Choroid plexus epithelial cell (primary cell): ENCODE measurements around the gene KRT81.

Experiments used
- DNase-seq: peaks from one replicate; pipeline ENCODE4 v3.0.0-alpha.2; 2010; ENCODE audit warnings: low read depth
- H3K4me3 ChIP-seq: 2 replicates; pipeline ENCODE4 v1.5.1; 2011; ENCODE audit warnings: low read depth, mild to moderate bottlenecking, control low read depth, low read length, moderate library complexity
- TF ChIP-seq, protein P1 (sequence below): conservative IDR thresholded peaks from 2 replicates; pipeline ENCODE4 v1.5.1; 2011; ENCODE audit warnings: low read depth, mild to moderate bottlenecking, control low read depth, inconsistent platforms, low read length, moderate library complexity

KRT81 gene

DNA sequence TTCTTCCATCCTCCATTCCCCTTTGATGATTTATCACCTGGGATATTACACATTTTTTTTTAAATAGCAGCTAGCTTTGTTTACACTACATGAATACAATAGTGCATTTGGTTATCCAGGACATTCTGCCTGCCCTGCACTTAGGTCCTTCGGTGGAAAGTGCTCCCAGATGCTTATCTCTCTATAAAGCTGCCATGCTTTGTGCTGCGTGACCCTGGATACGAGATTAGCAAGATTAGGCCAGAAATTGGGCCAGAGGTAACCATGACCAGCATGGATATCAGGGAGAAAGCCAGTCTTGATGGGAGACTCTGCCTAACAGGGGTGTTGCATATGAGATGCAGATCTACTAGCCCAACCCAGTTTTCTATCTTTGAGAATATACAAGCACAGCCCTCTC lies 42.0 kb upstream of the KRT81 start:
- DNase-seq = no peak
- TF ChIP-seq, protein P1, sequence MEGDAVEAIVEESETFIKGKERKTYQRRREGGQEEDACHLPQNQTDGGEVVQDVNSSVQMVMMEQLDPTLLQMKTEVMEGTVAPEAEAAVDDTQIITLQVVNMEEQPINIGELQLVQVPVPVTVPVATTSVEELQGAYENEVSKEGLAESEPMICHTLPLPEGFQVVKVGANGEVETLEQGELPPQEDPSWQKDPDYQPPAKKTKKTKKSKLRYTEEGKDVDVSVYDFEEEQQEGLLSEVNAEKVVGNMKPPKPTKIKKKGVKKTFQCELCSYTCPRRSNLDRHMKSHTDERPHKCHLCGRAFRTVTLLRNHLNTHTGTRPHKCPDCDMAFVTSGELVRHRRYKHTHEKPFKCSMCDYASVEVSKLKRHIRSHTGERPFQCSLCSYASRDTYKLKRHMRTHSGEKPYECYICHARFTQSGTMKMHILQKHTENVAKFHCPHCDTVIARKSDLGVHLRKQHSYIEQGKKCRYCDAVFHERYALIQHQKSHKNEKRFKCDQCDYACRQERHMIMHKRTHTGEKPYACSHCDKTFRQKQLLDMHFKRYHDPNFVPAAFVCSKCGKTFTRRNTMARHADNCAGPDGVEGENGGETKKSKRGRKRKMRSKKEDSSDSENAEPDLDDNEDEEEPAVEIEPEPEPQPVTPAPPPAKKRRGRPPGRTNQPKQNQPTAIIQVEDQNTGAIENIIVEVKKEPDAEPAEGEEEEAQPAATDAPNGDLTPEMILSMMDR = no peak
- H3K4me3 ChIP-seq = no peak overlapping the region

DNA sequence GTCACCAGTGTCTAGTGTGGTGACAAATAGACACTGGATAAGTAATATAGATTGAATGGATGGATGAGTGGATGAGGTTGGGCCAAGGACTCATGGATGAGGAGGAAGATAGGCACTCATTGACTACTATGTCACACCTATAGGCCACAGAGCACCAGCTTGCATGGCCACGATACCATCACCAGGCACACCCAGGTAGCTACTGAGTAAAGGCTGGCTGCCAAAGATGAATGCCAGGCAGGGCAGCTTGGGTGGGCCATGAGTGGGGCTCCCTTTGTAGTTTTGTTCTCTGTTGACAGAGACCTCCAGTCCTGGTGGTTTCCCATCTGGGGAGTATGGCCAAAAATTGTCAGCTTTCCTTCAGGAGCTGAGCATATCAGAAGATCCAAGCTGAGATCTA lies 41.0 kb upstream of the KRT81 start:
- TF ChIP-seq, protein P1 = no peak
- no peak overlapping the region for H3K4me3 ChIP-seq
- DNase-seq = no peak

DNA sequence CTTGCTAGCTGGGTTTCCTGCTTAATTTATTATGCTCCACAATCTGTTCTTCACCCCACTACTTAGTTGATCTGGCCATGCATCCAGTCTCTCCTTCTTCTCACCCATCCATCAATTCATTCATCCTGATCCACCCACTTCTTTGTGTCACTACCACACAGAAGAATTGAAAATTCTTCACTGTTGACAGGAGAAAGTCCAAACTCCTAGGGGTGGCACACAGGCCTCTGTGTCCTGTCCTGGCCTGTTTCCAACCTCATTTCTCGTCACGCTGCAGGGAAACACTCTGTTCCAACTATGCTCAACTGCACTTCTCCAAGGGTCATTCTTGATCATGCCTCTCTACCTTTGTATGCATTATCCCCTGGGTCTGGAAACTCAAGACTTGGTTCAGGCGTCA lies 40.5 kb upstream of the KRT81 start:
- TF ChIP-seq, protein P1 = no peak
- no peak for DNase-seq
- H3K4me3 ChIP-seq = no peak overlapping the region

DNA sequence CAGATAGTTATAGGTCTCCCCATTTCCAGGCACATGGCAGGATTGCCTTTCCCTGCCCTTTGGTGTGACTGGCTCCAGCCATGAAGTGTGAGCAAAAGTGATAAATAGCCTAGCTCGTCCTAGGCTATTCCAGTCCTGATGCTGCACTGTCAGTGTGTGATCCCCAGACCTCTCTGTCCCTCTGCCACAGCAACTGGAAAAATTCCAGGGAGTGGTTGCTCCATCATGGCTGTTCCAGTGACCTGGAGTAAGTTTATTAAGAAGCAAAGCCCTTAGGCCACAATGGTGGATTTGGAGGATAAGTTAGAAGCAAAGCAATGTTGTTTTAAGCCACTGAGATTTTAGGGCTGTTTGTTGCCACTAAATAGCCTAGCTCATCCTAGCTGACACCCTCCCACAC lies 39.7 kb upstream of the KRT81 start:
- no peak overlapping the region for H3K4me3 ChIP-seq
- TF ChIP-seq, protein P1 = no peak
- DNase-seq = no peak

DNA sequence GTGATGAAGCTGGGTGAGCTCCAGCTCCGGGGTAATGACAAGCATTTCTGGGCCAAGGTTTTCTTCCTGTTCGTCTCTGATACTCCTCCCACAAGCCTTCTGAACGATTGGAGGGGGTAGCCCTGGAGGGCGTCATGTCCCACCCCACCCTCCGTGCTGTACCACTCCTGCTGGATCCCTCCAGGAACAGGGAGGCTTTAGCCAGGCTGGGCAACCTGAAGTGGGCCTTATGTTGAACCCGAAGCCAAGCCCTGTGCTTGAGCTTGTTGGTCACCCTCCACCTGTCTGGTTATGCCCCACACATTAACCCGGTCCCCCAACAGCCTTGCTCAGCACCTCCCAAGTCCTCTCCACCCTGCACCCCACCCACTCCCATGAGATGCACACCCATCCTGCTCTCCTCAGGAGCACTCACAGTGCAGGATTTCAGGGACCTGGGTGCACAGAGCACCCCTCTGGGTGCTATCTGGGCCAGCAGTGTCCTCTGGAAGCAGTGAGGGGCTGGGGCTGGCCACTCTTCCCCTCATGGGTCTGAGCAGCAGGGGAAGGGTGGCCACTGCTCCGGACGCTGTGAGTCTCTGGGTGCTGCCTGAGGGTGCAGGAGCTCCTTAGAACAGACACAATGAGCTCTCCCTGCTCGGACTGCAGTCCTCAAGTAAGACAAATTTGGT lies 36.6 kb upstream of the KRT81 start:
- TF ChIP-seq, protein P1 = no peak
- no peak overlapping the region for H3K4me3 ChIP-seq
- no peak for DNase-seq

DNA sequence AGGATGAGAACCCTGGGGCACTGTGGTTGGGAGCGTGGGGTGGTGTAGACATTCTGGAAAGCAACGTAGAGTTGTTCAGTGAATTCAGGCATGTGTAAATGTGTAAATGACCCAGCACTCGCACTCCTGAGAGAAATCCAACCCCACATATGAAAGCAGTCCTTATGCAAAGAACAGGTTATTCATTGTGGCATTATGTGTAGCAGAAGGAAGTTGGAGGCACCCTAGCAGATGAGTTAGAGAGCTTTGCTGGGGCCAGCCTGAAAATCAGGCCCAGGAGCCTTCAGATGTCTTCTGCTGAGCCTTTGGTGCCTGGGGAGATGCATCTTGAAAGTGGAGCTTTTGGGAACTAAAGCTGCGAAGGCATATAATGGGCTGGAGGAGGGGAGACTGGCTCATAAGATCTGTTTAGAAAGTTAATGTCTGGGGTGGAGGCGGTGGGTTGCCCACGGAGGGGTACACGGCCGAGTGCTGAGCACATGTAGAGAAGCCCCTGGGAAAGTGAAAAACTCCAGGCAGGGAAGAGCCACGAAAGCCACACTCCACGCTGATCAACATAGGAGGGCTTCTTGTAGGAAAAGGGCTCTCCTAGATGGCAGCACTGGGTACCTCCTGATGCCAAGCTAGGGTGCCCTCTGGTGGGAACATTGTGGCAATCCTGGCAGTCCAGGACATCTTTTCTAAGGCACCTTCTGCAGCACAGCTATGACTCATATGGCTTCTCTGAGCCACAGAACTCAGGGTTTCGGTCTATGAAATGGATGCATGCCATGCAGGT lies 35.9 kb upstream of the KRT81 start:
- TF ChIP-seq, protein P1 = peak; percentile 88
- no peak overlapping the region for H3K4me3 ChIP-seq
- DNase-seq = peak; percentile 92

DNA sequence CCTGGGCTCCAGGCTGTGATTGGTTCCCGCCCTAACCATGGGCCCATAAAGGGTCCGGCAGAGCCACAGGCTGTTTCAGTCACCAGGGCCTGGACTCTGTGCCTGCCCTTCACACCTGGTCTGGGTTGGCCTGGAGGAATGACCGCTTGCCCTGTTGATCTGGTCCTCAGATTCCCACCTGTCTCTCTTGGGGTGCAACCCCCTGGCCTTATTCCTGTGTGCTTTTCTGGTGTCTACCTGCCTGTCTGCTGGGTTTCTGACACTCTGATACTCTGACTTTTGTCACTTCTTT lies 32.8 kb upstream of the KRT81 start:
- DNase-seq = no peak
- H3K4me3 ChIP-seq = no peak overlapping the region
- TF ChIP-seq, protein P1 = no peak
